C4-2B (cell line): Measurements from ENCODE around the gene ARHGEF4.
A peak's percentile ranks its signal among the peaks of the same experiment; 100 is the strongest.

Experiments
- H3K27ac ChIP-seq: fragments of 450-650 bp; 2 replicates; pipeline ENCODE4 v1.5.1; 2017
- CTCF ChIP-seq: fragments of 450-650 bp; conservative IDR thresholded peaks from 2 replicates; pipeline ENCODE4 v1.5.1; 2017; ENCODE audit warnings: mild to moderate bottlenecking
- ZFX ChIP-seq: fragments of 450-650 bp; IDR thresholded peaks from 2 replicates; pipeline ENCODE4 v1.6.1; 2017

The ARHGEF4 gene

GRCh38 chr2:130915595-130916437 lies 79.1 kb downstream of the ARHGEF4 start:
- TF ChIP-seq ZFX (no peak), CTCF (no peak)

GRCh38 chr2:130916438-130916705 lies 79.7 kb downstream of the ARHGEF4 start:
- no peak for TF ChIP-seq ZFX
- no peak for TF ChIP-seq CTCF
- no peak overlapping the region for H3K27ac ChIP-seq

More at GRCh38 chr2:130915595-130916437, 79.1 kb downstream of the ARHGEF4 start:
- H3K27ac ChIP-seq: no peak overlapping the region

- no peak overlapping the region for H3K27ac ChIP-seq
These were observed 80.4 kb downstream of the ARHGEF4 start for GRCh38 chr2:130917006-130917688.

GRCh38 chr2:130918393-130918792 lies 81.7 kb downstream of the ARHGEF4 start:
- TF ChIP-seq CTCF (no peak), ZFX (no peak)
- H3K27ac ChIP-seq: no peak overlapping the region

More at GRCh38 chr2:130917006-130917688, 80.4 kb downstream of the ARHGEF4 start:
- TF ChIP-seq ZFX (no peak), CTCF (no peak)

- no peak overlapping the region for H3K27ac ChIP-seq
- TF ChIP-seq ZFX: no peak
- TF ChIP-seq CTCF: peak; percentile 89
These were observed 83.9 kb downstream of the ARHGEF4 start for GRCh38 chr2:130920415-130921163.

DNA sequence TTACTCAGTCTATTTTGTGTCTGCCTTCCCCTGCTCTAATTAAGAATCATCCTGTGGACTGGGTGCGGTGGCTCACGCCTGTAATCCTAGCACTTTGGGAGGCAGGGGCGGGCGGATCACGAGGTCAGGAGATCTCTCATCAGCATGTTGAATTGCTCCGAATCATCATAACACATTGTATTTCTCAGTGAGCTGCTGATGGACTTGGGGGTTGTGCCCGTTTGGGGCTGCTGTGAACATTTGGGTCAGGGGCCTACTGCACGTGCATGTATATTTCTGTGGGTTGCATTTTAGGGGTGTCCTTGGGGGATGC lies 84.4 kb downstream of the ARHGEF4 start:
- TF ChIP-seq CTCF (no peak), ZFX (no peak)
- H3K27ac ChIP-seq: no peak overlapping the region

- no peak for TF ChIP-seq CTCF
- no peak for TF ChIP-seq ZFX
- no peak overlapping the region for H3K27ac ChIP-seq
These were observed 85.7 kb downstream of the ARHGEF4 start for GRCh38 chr2:130922417-130922816.
